GM18861 (cell line): ENCODE data around the gene PES1.
A peak's percentile ranks its signal among the peaks of the same experiment; 100 is the strongest.
"Not testable (repeated sequence)": the region's sequence is repeated elsewhere in the genome, so short reads cannot be mapped to it uniquely, and the experiment has no call there.

Experiments
- ATAC-seq: cut with Tn5 transposase; IDR thresholded peaks from one replicate; pipeline ENCODE4 v1.9.1; 2021; ENCODE audit not compliant: unreplicated experiment

Gene PES1

DNA sequence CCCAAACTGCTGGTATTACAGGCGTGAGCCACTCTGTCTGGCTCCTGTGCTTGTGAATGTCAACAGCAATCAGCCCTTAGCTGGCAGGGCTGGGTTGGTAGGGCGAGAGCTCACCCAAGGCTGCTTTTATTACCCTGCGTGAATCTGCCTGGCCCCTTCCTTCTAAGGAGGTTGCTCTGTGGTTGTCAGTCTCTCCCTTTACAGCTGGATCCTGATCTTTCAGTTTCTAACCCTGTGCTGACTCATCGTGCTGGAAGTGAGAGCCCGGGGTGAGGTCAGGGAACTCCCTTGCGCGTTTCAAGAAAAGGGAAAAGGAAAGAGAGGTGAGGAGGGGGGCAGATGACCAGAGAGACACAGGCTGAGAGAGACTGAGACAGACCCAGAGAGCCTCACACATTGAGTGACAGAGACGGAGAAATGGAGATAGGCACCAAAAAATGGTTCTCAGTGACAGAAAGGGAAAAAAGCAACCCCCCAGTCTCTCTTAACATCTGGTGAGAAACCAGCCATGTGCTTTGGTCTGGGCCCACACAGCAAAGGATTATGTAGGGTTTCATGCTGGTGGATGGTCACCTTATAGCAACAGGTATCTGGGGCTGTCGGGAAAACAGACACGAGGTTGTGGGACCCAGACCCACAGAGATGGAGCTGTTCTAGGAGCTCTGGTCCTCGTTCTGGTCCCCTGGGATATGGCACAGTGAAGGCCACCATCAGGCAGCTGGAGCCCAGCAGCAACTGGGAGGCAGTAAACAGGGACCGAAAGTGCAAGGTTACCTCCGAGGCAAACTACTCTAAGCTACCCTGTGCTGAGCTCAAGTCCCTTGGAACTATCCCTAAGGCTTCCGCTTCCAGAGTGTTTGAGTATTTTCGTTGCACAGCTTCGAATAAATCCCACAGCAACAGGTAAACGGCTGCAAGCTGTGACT is 17.8 kb upstream of the PES1 start:
- ATAC-seq = no peak

DNA sequence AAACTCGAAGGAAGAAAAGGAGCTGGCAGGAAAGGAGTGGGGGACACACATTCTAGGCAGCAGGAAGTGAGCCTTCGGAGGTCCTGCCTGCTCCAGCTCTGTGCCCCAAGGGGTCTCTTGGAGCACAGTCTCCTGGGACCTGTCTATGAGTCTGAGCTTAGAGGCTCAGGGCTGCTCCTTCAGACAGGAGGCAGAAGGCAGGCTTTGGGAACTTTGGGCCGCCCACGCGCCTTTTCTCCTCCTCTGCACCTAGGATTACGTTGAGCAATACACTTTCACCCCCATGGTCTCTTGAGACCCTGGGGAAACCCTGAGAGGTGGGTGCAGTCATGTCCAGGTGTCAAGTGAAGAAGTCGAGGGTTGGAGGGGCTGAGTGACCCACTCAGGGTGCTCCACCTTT is 16.2 kb upstream of the PES1 start:
- ATAC-seq = no peak

DNA sequence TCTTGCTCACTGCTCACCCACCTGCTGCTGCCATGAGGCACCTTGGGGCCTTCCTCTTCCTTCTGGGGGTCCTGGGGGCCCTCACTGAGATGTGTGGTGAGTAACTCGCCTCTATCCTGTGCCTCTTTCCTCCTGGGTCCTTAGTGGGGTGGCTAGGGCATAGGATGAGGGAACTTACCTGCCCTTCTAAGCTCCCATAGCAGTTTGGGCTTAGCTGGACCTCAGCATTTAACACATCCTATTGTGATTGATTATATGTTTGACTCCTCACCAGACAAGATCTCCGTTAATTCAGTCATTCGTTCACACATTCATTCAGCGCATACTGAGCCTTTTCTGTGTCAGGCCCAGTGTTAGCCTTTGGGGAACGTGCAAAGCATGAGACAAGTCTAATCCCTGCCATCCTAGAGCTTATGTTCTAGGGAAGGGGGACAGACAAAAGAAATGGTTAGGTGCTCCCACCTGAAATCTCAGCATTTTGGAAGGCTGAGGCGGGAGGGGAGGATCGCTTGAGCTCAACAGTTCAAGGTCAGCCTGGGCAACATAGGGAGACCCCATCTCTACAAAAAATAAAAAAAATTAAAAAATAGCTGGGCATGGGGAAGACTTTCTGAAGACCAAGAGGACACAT is 15.7 kb upstream of the PES1 start:
- ATAC-seq = no peak

DNA sequence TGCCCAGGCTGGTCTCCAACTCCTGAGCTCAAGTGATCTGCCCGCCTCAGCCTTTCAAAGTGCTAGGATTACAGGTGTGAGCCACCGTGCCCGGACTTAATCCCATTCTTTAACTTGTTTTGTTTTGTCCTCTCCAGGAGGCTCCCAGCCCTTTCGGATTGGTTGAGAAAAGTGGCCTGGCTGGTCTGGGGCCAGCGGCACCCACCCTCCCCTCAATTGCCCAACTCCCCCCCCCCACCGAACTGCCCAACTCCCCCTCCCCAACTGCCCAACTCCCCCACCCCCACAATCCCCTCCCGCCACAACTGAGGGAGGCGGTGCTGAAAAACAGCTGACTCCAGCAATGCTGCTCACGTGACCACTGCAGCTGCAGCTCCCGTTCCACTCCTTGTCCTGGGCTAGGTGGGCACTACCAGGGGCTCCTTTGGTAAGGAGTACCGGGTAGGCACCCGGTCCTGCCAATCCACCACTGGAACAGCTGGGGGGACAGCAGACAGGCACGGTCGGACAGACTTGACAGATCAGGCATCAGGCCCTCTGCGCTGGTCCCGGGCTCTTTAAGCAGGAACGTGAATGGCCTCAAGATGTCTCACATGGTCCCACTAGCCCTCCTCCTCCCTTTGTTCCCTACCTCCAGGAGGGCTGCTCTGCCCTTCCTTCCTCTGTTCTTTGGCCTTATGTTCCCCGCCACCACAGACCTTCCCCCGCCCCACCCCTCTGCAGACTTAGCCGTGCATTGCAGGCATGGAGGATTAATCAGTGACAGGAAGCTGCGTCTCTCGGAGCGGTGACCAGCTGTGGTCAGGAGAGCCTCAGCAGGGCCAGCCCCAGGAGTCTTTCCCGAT is 15.0 kb upstream of the PES1 start, which contains the start of gene TCN2:
Gene TCN2 (plus strand): TSS at position 720 of the 845 bp plus-strand sequence. CDS start 158 bp downstream, outside the sequence.
- peak; percentile 32 for ATAC-seq

DNA sequence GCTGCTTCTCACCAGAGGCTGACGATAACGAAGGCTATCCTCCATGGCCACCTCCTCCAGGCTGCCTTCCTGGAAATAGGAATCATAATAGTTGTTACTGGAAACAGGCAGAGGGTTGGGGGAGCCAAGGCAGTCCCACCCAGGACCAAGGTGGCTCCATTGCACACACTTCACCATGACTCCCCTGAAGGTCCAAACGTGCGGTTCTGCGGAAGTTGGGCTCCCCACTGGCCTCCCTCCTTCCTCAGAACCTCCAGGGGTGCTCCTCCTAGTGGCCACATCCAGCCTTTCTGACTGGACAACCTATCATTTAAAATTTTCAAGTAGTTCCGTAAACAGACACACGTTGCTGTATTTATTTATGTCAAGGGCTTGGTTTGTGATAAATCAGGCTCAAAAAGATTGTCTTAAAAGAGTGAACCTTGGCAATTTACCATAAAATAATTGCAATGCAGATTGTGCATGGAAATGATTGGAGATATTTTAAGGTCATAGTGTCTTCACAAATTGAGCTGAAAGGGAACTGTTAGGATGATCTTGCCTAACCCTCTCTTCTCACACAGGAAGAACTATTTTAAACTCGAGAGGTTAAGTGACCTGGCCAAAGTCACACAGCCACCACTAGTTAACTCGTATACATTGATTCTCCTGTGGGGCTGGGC is 13.9 kb upstream of the PES1 start:
- ATAC-seq = no peak

DNA sequence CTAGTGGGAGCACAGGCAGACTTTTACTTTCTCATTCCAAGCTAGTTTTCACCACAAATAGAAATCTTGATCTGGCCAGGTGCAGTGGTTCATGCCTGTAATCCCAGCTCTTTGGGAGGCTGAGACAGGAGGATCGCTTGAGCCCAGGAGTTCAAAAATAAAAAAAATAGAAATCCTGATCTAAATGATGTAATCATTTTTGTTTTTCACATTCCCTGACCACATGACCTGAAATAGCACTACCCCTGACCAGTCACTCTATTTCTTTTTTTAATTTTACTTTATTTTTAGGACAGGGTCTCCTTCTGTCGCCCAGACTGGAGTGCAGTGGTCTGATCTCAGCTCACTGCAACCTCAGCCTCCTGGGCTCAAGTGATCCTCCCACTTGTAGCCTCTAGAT is 13.0 kb upstream of the PES1 start:
- no peak for ATAC-seq

DNA sequence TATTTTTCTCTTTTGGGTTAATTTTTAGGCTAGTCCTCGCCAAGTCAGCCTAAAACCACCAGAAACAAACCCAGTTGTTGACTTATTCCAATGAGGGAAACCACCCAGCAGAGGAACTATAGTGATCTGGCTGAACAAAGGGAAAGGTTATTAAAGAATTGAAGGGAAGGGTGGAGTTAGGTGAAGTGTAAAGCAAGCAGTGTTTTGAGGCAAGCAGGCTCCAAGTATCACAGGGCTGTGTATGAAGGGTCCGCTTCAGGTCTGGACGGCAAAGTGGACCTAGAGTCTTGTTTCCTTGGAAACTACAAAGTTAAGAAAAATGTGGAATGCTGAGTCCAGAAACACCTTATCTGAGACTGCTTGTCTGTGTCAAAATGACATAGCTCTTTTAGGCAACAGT is 12.1 kb upstream of the PES1 start:
- ATAC-seq = no peak

DNA sequence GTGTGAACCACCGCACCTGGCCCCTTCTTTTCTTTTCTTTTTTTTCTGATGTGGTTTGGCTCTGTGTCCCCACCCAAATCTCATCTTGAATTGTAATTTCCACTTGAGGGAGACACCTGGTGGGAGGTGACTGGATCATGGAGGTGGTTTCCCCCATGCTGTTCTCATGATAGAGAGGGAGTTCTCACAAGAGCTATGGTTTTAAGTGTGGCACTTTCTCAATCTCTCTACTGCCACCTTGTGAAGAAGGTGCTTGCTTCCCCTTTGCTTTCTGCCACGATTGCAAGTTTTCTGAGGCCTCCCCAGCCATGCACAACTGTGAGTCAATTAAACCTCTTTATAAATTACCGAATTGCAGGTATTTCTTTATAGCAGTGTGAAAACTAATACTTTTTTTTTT is 10.3 kb upstream of the PES1 start:
- ATAC-seq = no peak

DNA sequence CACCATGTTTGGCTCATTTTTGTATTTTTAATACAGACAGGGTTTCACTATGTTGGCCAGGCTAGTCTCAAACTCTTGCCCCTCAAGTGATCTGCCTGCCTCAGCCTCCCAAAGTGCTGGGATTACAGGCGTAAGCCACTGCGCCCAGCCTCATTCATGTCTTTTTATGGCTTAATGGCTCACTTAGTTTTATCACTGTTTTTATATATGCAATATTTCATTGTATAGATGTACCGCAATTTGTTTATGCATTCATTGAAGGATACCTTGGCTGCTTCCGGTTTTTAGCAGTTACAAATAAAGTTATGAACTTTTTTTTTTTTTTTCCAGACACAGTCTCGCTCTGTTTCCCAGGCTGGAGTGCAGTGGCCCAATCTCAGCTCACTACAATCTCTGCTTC is 9.8 kb upstream of the PES1 start:
- ATAC-seq = no peak

DNA sequence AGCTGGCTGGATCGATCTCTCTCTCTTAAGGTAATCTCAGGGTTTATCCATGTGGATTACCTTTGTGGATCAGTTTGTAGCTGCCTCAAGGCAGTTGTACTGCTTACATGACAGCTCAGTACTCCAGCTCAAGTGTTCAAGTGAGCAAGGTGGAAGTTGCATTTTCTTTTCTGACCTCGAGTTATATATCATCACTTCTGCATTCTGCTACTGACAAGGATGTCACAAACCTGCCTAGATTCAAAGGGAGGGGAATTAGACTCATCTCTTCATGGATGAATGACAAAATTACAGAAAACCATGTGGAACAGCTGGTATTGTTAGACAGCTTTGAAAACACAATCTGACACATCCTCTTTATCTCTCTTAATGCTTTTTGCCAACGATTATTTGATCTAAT is 9.2 kb upstream of the PES1 start:
- no peak for ATAC-seq

DNA sequence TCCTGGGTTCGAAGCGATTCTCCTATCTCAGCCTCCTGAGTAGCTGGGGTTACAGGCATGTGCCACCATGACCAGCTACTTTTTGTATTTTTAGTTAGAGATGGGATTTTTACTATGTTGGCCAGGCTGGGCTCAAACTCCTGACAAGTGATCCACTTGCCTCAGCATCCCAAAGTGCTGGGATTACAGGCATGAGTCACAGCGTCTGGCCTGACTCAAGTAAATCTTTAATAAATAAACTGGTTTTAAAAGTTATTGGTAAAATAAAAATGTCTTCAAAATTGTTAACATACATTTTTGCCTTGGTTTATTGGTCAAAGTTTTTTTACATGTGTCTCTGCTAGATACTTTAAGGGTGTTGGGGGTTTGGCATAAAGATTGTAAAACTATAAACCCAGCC is 7.3 kb upstream of the PES1 start:
- ATAC-seq = no peak

DNA sequence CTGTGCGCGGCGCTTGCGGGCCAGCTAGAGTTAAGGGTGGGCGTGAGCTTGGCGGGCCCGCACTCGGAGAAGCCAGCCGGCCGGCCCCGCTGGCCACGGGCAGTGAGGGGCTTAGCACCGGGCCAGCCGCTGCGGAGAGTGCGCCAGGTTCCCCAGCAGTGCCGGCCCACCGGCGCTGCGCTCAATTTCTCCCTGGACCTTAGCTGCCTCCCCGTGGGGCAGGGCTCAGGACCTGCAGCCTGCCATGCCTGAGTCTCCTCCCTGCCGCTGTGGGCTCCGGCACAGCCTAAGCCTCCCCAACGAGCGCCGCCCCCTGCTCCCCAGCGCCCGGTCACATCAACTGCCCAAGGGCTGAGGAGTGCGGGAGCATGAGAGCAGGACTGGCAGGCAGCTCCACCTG is 5.2 kb upstream of the PES1 start:
- ATAC-seq = no peak

DNA sequence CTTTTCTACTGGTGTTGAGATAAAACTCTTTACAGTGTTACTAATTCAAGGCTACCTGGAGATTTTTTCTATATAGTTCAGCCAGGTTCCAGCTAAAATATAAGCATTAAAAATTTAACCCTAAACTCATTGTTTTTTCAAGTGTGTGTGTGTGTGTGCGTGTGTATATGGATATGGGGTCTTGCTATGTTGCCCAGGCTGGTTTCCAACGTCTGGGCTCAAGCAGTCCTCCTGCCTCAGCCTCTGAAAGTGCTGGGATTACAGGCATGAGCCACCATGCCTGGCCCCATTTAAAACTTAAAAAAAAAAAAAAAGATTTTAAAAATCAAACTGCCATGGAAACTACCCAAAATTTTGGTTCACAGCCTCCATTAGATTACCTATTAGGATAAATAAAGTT is 4.5 kb upstream of the PES1 start:
- ATAC-seq = no peak

DNA sequence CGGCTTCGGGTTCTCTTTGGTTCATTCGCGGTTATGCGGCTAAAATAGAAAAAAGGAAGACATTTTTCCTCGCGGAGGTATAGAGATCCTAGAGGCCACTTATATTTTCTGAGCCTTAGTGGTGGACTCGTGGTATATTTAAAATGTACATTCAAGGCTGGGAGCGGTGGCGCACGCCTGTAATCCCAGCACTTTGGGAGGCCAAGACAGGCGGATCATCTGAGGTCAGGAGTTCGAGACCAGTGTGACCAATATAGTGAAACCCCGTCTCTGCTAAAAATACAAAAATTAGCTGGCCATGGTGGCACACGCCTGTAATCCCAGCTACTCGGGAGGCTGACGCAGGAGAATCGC is 627 bp upstream of the PES1 start:
- not testable (repeated sequence) for ATAC-seq

DNA sequence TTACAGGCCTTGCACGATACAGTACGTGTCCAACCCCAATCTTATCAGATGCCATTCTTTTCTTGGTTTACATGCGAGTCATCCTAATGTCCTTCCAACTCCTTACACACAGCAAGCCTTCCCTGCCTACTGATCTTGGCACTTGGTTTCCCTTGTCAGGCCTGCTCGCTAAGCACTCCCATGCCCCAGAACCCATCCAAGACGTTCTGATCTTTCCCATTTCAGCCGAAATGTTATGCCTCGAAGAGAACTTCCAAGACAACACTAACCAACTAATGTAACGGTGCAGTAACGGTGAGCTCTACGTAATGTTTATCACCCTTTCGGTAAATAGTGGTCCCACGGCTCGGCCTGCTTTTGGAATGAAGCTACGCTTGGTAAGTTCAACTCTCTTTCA is 521 bp downstream of the PES1 start:
- no peak for ATAC-seq

DNA sequence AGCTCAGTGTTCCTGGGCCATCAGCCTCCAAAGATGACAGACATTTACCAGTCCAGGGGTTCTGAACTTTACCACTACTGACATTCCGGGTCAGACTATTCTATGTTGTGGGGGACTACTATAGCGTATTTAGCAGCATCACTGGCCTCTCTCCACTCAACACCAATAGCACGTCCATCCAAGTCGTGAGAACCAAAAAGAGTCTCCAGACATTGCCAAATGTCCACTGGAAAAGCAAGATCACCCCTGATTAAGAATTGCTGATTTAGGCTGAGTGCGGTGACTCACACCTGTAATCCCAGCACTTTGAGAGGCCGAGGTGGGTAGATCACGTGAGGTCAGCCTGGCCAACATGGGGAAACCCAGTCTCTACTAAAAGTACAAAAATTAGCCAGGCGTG is 5.3 kb downstream of the PES1 start:
- no peak for ATAC-seq

DNA sequence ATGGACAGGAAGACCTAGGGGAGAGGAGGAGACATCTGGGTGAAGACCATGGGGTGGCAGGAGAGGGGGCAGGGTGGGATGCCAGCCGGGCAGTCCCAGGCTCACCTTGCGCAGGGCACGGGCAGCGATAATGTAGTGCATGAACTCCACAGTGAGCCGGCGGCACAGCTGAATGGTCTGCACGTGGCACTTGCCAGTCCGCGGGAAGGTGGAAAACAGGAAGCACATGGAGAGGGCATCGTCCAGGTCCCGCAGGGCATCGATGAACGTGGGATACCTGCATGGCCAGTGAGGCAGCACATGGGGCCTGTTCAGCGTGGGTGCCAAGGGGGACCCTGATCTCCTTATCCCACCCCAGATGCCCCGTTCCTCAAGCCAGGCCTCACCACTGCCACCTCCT is 7.3 kb downstream of the PES1 start:
- no peak for ATAC-seq

DNA sequence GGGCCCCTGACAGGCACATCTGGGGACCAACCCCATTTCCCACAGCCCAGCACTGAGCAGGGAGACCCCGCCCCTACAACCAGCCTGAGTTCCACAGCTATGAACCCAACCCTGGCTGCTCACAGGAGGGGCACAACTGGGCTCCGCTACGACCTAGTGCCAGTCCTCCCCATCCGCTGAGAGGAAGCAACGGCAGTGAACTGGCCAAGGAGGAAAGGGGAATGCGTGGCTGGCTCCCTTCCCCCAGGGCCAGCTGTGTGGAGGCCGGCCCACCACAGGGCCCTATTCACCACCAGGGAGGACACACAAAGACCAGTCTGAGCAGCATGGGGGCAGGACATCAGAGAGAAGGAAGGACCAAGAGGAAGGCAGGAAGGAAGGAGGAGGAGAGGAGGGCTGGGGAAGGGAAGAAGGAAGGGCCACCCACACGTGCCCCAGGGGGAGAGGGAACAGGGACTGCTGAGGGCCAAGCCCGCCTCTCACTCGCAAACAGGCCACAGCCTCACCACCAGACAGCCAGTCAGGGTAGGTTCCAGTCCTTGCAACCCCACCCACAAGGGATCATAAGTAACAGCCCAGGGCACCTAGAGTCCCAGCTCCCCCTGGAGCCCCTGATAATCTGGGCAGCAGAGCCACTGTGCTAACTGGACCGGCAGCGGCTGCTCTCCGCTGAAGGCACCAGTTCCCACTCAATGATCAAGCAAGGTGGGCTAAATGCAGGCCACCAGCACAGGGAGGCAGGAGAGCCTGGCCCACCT is 8.7 kb downstream of the PES1 start:
- no peak for ATAC-seq

DNA sequence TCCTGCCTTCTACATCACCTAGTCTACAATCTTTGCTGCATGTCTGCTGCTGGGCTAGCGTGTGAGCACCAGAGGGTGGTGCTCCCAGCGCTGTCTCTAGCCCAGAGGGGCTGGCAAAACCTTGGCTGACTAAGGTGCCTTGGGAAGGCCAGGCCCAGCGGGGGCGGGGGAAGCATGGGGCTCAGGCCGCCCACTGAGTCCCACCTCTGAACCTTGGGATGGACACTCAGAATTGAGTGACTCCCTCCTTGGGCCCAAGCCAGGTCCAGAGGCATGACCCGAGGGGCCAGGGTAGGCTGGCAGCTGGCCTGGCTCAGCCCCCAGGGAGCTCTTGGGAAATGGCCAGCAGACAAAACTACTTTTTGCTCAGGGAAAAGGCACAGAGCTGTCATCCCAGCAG is 9.7 kb downstream of the PES1 start:
- no peak for ATAC-seq

DNA sequence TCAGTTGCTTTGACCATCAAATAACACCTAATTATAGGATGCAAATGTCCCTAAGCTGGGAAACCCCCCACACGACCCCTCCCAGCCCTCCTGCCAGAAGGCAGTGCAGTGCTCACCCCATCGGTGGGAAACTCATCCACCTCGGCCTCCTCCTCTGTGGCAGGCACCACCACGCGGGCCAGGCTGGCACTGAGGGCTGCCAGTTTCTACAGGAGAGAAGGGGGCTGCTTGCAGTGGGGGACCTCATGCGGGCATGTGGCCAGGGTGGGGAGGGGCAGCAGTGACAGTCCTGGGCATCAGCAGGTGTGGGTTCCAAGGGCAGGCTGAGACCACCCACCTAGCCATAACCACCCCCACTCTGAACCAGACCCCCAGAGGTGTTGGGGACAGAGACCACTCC is 10.8 kb downstream of the PES1 start:
- ATAC-seq = no peak
